ENCODE data around the gene SDS. TPM values are rescaled to one million over a fixed set of nuclear protein-coding genes. Genes with fewer than 3 reads are reported as not detected.

Gene SDS
- total and polyA plus RNA-seq, 2 of the 8 experiments (the other 6 are each of a cell fraction or from before 2014, with no cell fraction given), result 0.21 TPM; not detected in 1

DNA sequence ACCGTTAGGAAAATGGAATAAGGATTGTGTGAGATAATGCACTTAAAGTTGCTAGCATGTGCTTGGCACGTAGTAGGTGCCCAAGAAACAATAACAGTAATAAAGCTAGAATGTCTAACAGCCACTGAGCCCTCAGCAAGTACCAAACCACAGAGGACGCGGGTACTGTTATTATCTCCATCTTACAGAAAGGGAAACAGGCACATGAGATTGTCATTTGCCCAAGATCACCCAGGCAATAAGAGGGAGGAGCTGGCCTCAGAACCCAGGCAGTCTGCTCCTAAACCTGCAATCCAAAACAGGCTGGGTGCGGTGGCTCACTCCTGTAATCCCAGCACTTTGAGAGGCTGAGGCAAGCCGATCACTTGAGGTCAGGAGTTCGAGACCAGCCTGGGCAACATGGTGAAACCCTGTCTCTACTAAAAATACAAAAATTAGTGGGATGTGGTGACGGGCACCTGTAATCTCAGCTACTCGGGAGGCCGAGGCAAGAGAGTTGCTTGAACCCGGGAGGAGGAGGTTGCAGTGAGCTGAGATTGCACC is 5.1 kb upstream of the SDS start:
- Histone ChIP-seq H3K4me3 (ENCODE audit: extremely low read depth in 1 of 4, insufficient read depth in 2 of 4, low read depth in 3 of 4, low read length in 4 of 4) (no peak overlapping the region), H3K4ac (replicated peaks; ENCODE audit: insufficient read length, low read depth, low read length) (no peak overlapping the region), H2BK15ac (ENCODE audit: low read length) (no peak overlapping the region), H4K20me1 (replicated peaks in 1 of 2; ENCODE audit: control insufficient read depth in 1 of 2, insufficient read depth in 2 of 2, low read length in 2 of 2) (no peaks in the 10 kb centered on the region), H3K4me1 (replicated peaks in 1 of 4; ENCODE audit: control insufficient read depth in 3 of 4, insufficient read depth in 4 of 4, low read length in 3 of 4) (peaks cover 0 to 5% (median 3%) of the 10 kb centered on the region in 4 experiments; a peak in 3 of 7 replicates), H3K27ac (ENCODE audit: low read depth, low read length) (no peak overlapping the region), H3K18ac (ENCODE audit: extremely low read depth, low read length) (no peak overlapping the region), H3K9me3 (ENCODE audit: insufficient read depth in 2 of 2, low read depth in 1 of 2, low read length in 1 of 2) (no peaks in the 10 kb centered on the region), H2BK120ac (replicated peaks; ENCODE audit: low read depth, low read length) (no peak overlapping the region), H3K27me3 (replicated peaks in 1 of 4; ENCODE audit: control insufficient read depth in 3 of 4, extremely low read depth in 1 of 4, insufficient read depth in 3 of 4, low read length in 3 of 4) (no peaks in the 10 kb centered on the region), H4K5ac (ENCODE audit: insufficient read length, low read depth, low read length) (no peak overlapping the region), H3K79me1 (ENCODE audit: low read depth, low read length) (no peaks in the 10 kb centered on the region), H3K23ac (ENCODE audit: insufficient read length) (no peak overlapping the region), H2BK5ac (ENCODE audit: low read depth, low read length) (no peak overlapping the region), H3K14ac (ENCODE audit: insufficient read length) (no peak overlapping the region), H2BK12ac (ENCODE audit: low read depth, low read length) (no peak overlapping the region), H3K23me2 (ENCODE audit: low read depth, low read length) (no peaks in the 10 kb centered on the region; the same call in 1 of the 2 replicates), H2AK5ac (ENCODE audit: low read depth, low read length) (no peak overlapping the region), H2BK20ac (ENCODE audit: low read length) (no peak overlapping the region), H3K79me2 (ENCODE audit: control insufficient read depth in 1 of 2, insufficient read depth in 2 of 2, low read length in 2 of 2) (no peaks in the 10 kb centered on the region), H3K56ac (replicated peaks; ENCODE audit: insufficient read length, low read depth, low read length) (no peak overlapping the region), H3K9ac (replicated peaks in 1 of 4; ENCODE audit: extremely low read depth in 1 of 4, low read depth in 3 of 4, low read length in 3 of 4) (no peak overlapping the region), H4K8ac (ENCODE audit: extremely low read depth, insufficient read depth, low read length) (no peak overlapping the region), H4K91ac (replicated peaks; ENCODE audit: insufficient read length, low read length) (no peak overlapping the region), H3K36me3 (ENCODE audit: control insufficient read depth in 2 of 4, insufficient read depth in 4 of 4, low read length in 3 of 4) (no peaks in the 10 kb centered on the region), H2AFZ (ENCODE audit: low read length) (no peak overlapping the region), H3K4me2 (ENCODE audit: insufficient read depth in 1 of 2, low read depth in 2 of 2, low read length in 2 of 2) (no peak overlapping the region)
- no peak for TF ChIP-seq E2F6 (IDR thresholded peaks at IDR 0.05)
- TF ChIP-seq BRCA1 (IDR thresholded peaks at IDR 0.05; ENCODE audit: low read depth, low read length), result no peak
- no peak for TF ChIP-seq KDM4A (IDR thresholded peaks at IDR 0.05; ENCODE audit: low read depth, low read length, severe bottlenecking)
- no peak for TF ChIP-seq JUN (IDR thresholded peaks at IDR 0.05; ENCODE audit: low read depth, low read length)
- TF ChIP-seq POLR2AphosphoS5 (IDR thresholded peaks at IDR 0.05; ENCODE audit: low read depth, low read length), result no peak
- no peak for TF ChIP-seq JUND (IDR thresholded peaks at IDR 0.05; ENCODE audit: low read length)
- no peak for TF ChIP-seq NANOG (IDR thresholded peaks at IDR 0.05; ENCODE audit: insufficient read depth, low read depth, low read length, poor library complexity, severe bottlenecking)
- no peak for TF ChIP-seq RAD21 (IDR thresholded peaks at IDR 0.05 in 1 of 2, conservative IDR thresholded peaks at IDR 0.05 in 1 of 2; ENCODE audit: low read depth in 2 of 2, low read length in 2 of 2)
- POLR2A ChIA-PET (ENCODE audit: partially characterized antibody), result interaction anchor here (0.6 to 1.0 kb wide), 2 partner anchors 17 to 45 kb away, joined by 3 read pairs; no protein-coding TSS in a partner anchor
- 93% methylated on average over 11 of the region's 11 CpGs; no CpG with 5 or more reads in 1 of the 2 experiments for WGBS, 2 experiments (ENCODE audit: extremely low coverage in 1 of 2, insufficient coverage in 1 of 2, insufficient read length in 1 of 2, insufficient replicate concordance in 2 of 2, low coverage in 1 of 2, low lambda C conversion rate in 2 of 2, missing lambda C conversion rate in 1 of 2)
- FAIRE-seq (no peak), DNase-seq (ENCODE audit: low read depth in 1 of 2, low spot score in 2 of 2) (no peak)
- CTCF ChIA-PET (ENCODE audit: partially characterized antibody), result interaction anchor here (0.6 to 8.8 kb wide), 3 partner anchors 16 to 214 kb away, joined by 3 to 53 read pairs (median 6); no protein-coding TSS in a partner anchor
